ENCODE results near the gene EXOC3L2. TPM values are rescaled to one million over a fixed set of nuclear protein-coding genes. Genes with fewer than 3 reads are reported as not detected.

The EXOC3L2 gene
- total RNA-seq, 1 experiment from 2014 or later = 0.61 TPM

GRCh38 chr19:45205810-45206209, 39.4 kb downstream of the EXOC3L2 start:
- Histone ChIP-seq H4K91ac (ENCODE audit: insufficient read length, low read depth, low read length) (no peak overlapping the region), H3K79me1 (ENCODE audit: insufficient read depth, low read depth, low read length, poor library complexity, severe bottlenecking) (no peaks in the 10 kb centered on the region), H2BK15ac (ENCODE audit: low read depth, low read length) (no peak overlapping the region), H2AFZ (ENCODE audit: low read length) (no peak overlapping the region), H2BK20ac (ENCODE audit: low read depth, low read length, poor library complexity, severe bottlenecking) (no peak overlapping the region), H4K8ac (replicated peaks; ENCODE audit: insufficient read length, low read depth, low read length) (no peak overlapping the region), H4K20me1 (ENCODE audit: control insufficient read depth, insufficient read depth, insufficient read length) (no peaks in the 10 kb centered on the region), H3K56ac (ENCODE audit: insufficient read length, low read depth, low read length) (no peak overlapping the region), H3T11ph (ENCODE audit: low read length) (no peak overlapping the region), H3K4me1 (ENCODE audit: insufficient read depth, low read length) (no peaks in the 10 kb centered on the region), H2BK120ac (ENCODE audit: low read depth, low read length, poor library complexity, severe bottlenecking) (no peak overlapping the region), H3K9ac (ENCODE audit: extremely low read depth, insufficient read length, low read length) (no peak overlapping the region), H3K18ac (ENCODE audit: insufficient read length, low read depth, low read length) (no peak overlapping the region), H3K27me3 (ENCODE audit: insufficient read depth, low read length) (no peaks in the 10 kb centered on the region), H2AK5ac (ENCODE audit: insufficient read length, low read length) (no peak overlapping the region), H3K9me3 (ENCODE audit: control insufficient read depth, low read depth, low read length) (no peaks in the 10 kb centered on the region), H3K23ac (ENCODE audit: insufficient read length, low read depth, low read length) (no peak overlapping the region), H3K4me2 (ENCODE audit: insufficient read depth, insufficient read length, low read length) (no peak overlapping the region), H3K79me2 (ENCODE audit: insufficient read depth, low read length) (no peaks in the 10 kb centered on the region), H4K5ac (ENCODE audit: insufficient read length, low read depth, low read length) (no peak overlapping the region), H3K4ac (ENCODE audit: low read depth, low read length) (no peak overlapping the region), H2BK12ac (ENCODE audit: insufficient read length, low read depth, low read length) (no peak overlapping the region), H3K14ac (ENCODE audit: insufficient read depth, low read length) (no peak overlapping the region), H2BK5ac (ENCODE audit: insufficient read length, low read length) (no peak overlapping the region), H3K27ac (ENCODE audit: insufficient read length, low read depth, low read length) (no peak overlapping the region), H3K23me2 (ENCODE audit: insufficient read length, low read depth, low read length, poor library complexity, severe bottlenecking) (no peaks in the 10 kb centered on the region)
- Mint-ChIP-seq H3K27me3 (ENCODE audit: low read depth) (peaks cover 20% of the 10 kb centered on the region), H3K36me3 (ENCODE audit: insufficient read depth in 1 of 3, low read depth in 3 of 3) (no peaks in the 10 kb centered on the region), H3K4me3 (no peak overlapping the region), H3K9me3 (no peaks in the 10 kb centered on the region), H3K27ac (no peak overlapping the region), H3K4me1 (0 out of 4 replicates have a peak, but pooled peaks cover 0 to 2% of the 10 kb centered on the region in 2 experiments)
- no CpG with 5 or more reads among the region's 12 CpGs for WGBS (ENCODE audit: extremely low coverage, insufficient read length, low lambda C conversion rate)
- TF ChIP-seq CTCF (conservative IDR thresholded peaks at IDR 0.05) = no peak
- DNase-seq = no peak

Measured in H9 (cell line).